Measurements from ENCODE around the gene ANXA3. TPM values are rescaled to one million over a fixed set of nuclear protein-coding genes. Genes with fewer than 3 reads are reported as not detected.

The ANXA3 gene
- total RNA-seq, 1 experiment from 2014 or later: 12.0 TPM

GRCh38 chr4:78553529-78554060 lies 2.0 kb downstream of the ANXA3 start:
- peaks cover 36% of the 10 kb centered on the region for H3K27me3 Mint-ChIP-seq (ENCODE audit: low read depth)
- H3K36me3 Mint-ChIP-seq: peaks cover 5% of the 10 kb centered on the region
- ATAC-seq (no peak), DNase-seq (ENCODE audit: low spot score) (no peak)
- no peak overlapping the region for H3K27ac Mint-ChIP-seq
- H3K4me3 Mint-ChIP-seq: no peak overlapping the region
- peaks cover 38% of the 10 kb centered on the region for H3K4me1 Mint-ChIP-seq
- H3K9me3 Mint-ChIP-seq: no peaks in the 10 kb centered on the region
- TF ChIP-seq NFE2L1 (CRISPR knock-in tag; IDR thresholded peaks at IDR 0.05) (no peak), ETV6 (CRISPR knock-in tag; IDR thresholded peaks at IDR 0.05) (no peak), ARID4B (CRISPR knock-in tag; IDR thresholded peaks at IDR 0.05; ENCODE audit: borderline replicate concordance) (no peak), E2F4 (CRISPR knock-in tag; IDR thresholded peaks at IDR 0.05; ENCODE audit: borderline replicate concordance, low read depth) (no peak)
- CTCF ChIA-PET: no interaction called here
- POLR2A ChIA-PET: no interaction called here

DNA sequence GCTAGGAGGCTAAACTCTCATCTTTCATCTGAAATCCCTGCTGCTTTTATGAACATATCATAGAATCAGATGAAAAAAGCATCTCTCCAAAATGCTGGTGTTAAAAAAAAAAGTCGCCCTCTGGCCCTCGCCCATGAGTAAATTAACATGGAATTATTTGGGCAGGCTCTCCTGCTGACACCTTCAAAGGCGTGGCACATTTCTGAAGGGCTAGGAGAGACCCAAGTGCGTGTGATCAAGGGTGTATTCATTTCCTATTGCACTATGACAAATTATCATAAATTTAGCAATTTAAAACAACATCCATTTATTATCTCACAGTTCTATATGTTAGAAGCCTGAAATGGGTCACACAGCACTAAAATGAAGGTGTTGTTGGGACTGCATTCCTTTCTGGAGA lies 5.1 kb downstream of the ANXA3 start:
- peaks cover 12% of the 10 kb centered on the region for H3K27me3 Mint-ChIP-seq (ENCODE audit: low read depth)
- peaks cover 5% of the 10 kb centered on the region for H3K36me3 Mint-ChIP-seq
- ChIA-PET POLR2A (no interaction called here), CTCF (no interaction called here)
- H3K4me1 Mint-ChIP-seq: peaks cover 34% of the 10 kb centered on the region
- TF ChIP-seq E2F4 (CRISPR knock-in tag; IDR thresholded peaks at IDR 0.05; ENCODE audit: borderline replicate concordance, low read depth) (no peak), IRF2 (CRISPR knock-in tag; IDR thresholded peaks at IDR 0.05; ENCODE audit: borderline replicate concordance, low read depth) (no peak), ELF4 (CRISPR knock-in tag; IDR thresholded peaks at IDR 0.05; ENCODE audit: low read depth) (no peak), MAX (CRISPR knock-in tag; IDR thresholded peaks at IDR 0.05) (no peak)
- TF ChIP-seq, protein P1, sequence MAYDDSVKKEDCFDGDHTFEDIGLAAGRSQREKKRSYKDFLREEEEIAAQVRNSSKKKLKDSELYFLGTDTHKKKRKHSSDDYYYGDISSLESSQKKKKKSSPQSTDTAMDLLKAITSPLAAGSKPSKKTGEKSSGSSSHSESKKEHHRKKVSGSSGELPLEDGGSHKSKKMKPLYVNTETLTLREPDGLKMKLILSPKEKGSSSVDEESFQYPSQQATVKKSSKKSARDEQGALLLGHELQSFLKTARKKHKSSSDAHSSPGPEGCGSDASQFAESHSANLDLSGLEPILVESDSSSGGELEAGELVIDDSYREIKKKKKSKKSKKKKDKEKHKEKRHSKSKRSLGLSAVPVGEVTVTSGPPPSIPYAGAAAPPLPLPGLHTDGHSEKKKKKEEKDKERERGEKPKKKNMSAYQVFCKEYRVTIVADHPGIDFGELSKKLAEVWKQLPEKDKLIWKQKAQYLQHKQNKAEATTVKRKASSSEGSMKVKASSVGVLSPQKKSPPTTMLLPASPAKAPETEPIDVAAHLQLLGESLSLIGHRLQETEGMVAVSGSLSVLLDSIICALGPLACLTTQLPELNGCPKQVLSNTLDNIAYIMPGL (CRISPR knock-in tag; IDR thresholded peaks at IDR 0.05): no peak
- TF ChIP-seq, protein P2, sequence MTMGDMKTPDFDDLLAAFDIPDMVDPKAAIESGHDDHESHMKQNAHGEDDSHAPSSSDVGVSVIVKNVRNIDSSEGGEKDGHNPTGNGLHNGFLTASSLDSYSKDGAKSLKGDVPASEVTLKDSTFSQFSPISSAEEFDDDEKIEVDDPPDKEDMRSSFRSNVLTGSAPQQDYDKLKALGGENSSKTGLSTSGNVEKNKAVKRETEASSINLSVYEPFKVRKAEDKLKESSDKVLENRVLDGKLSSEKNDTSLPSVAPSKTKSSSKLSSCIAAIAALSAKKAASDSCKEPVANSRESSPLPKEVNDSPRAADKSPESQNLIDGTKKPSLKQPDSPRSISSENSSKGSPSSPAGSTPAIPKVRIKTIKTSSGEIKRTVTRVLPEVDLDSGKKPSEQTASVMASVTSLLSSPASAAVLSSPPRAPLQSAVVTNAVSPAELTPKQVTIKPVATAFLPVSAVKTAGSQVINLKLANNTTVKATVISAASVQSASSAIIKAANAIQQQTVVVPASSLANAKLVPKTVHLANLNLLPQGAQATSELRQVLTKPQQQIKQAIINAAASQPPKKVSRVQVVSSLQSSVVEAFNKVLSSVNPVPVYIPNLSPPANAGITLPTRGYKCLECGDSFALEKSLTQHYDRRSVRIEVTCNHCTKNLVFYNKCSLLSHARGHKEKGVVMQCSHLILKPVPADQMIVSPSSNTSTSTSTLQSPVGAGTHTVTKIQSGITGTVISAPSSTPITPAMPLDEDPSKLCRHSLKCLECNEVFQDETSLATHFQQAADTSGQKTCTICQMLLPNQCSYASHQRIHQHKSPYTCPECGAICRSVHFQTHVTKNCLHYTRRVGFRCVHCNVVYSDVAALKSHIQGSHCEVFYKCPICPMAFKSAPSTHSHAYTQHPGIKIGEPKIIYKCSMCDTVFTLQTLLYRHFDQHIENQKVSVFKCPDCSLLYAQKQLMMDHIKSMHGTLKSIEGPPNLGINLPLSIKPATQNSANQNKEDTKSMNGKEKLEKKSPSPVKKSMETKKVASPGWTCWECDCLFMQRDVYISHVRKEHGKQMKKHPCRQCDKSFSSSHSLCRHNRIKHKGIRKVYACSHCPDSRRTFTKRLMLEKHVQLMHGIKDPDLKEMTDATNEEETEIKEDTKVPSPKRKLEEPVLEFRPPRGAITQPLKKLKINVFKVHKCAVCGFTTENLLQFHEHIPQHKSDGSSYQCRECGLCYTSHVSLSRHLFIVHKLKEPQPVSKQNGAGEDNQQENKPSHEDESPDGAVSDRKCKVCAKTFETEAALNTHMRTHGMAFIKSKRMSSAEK (CRISPR knock-in tag; IDR thresholded peaks at IDR 0.05; ENCODE audit: borderline replicate concordance): no peak
- no peak overlapping the region for H3K27ac Mint-ChIP-seq
- H3K4me3 Mint-ChIP-seq: no peak overlapping the region
- ATAC-seq (no peak), DNase-seq (ENCODE audit: low spot score) (no peak)
- H3K9me3 Mint-ChIP-seq: no peaks in the 10 kb centered on the region
